ENCODE results near the gene UNG.
A peak's percentile ranks its signal among the peaks of the same experiment; 100 is the strongest.

Gene UNG

GRCh38 chr12:109097140-109097434, 310 bp upstream of the UNG start:
- H3K9ac ChIP-seq (ENCODE audit: low read length), result peak overlapping the region; percentile 77
- H3K27ac ChIP-seq (ENCODE audit: low read length), result no peak overlapping the region; the same call in 1 of the 2 replicates
- H3K36me3 ChIP-seq (replicated peaks; ENCODE audit: low read depth, low read length), result peaks cover 30% of the 10 kb centered on the region
- peaks cover 26% of the 10 kb centered on the region for H3K4me1 ChIP-seq (ENCODE audit: low read length)
- H3K9me3 ChIP-seq (ENCODE audit: insufficient read depth, low read length), result no peaks in the 10 kb centered on the region
- peaks cover 28% of the 10 kb centered on the region for H3K79me2 ChIP-seq (ENCODE audit: low read length)
- peak overlapping the region; percentile 93 for H3K4me3 ChIP-seq (ENCODE audit: low read length)
- H3K4me2 ChIP-seq (ENCODE audit: low read length), result peak overlapping the region; percentile 85
- no peaks in the 10 kb centered on the region for H4K20me1 ChIP-seq (ENCODE audit: insufficient read depth, low read length)
- H2AFZ ChIP-seq (ENCODE audit: low read depth, low read length), result peak overlapping the region; percentile 94
- TF ChIP-seq CTCF (IDR thresholded peaks at IDR 0.05; ENCODE audit: low read depth, low read length) (no peak), EZH2phosphoT487 (IDR thresholded peaks at IDR 0.05; ENCODE audit: low read depth) (no peak)
- no peaks in the 10 kb centered on the region for H3K27me3 ChIP-seq (ENCODE audit: low read depth, low read length)

- TF ChIP-seq EZH2phosphoT487 (IDR thresholded peaks at IDR 0.05; ENCODE audit: low read depth) (no peak), CTCF (IDR thresholded peaks at IDR 0.05; ENCODE audit: low read depth, low read length) (no peak)
- H3K27ac ChIP-seq (ENCODE audit: low read length), result no peak overlapping the region
- no peaks in the 10 kb centered on the region for H3K9me3 ChIP-seq (ENCODE audit: insufficient read depth, low read length)
- no peak overlapping the region for H2AFZ ChIP-seq (ENCODE audit: low read depth, low read length)
- peaks cover 20% of the 10 kb centered on the region for H3K4me1 ChIP-seq (ENCODE audit: low read length)
- peak overlapping the region; percentile 93 for H3K4me3 ChIP-seq (ENCODE audit: low read length)
- H3K79me2 ChIP-seq (ENCODE audit: low read length), result peaks cover 17% of the 10 kb centered on the region
- peaks cover 30% of the 10 kb centered on the region for H3K36me3 ChIP-seq (replicated peaks; ENCODE audit: low read depth, low read length)
- peak overlapping the region; percentile 65 for H3K9ac ChIP-seq (ENCODE audit: low read length)
- no peaks in the 10 kb centered on the region for H3K27me3 ChIP-seq (ENCODE audit: low read depth, low read length)
- peak overlapping the region; percentile 82 for H3K4me2 ChIP-seq (ENCODE audit: low read length)
- no peaks in the 10 kb centered on the region for H4K20me1 ChIP-seq (ENCODE audit: insufficient read depth, low read length)
Measured at GRCh38 chr12:109098183-109098604, 797 bp downstream of the UNG start.

- no peaks in the 10 kb centered on the region for H4K20me1 ChIP-seq (ENCODE audit: insufficient read depth, low read length)
- H2AFZ ChIP-seq (ENCODE audit: low read depth, low read length), result no peak overlapping the region
- no peaks in the 10 kb centered on the region for H3K27me3 ChIP-seq (ENCODE audit: low read depth, low read length)
- no peak for TF ChIP-seq EZH2phosphoT487 (IDR thresholded peaks at IDR 0.05; ENCODE audit: low read depth)
- TF ChIP-seq CTCF (IDR thresholded peaks at IDR 0.05; ENCODE audit: low read depth, low read length), result no peak
- H3K4me1 ChIP-seq (ENCODE audit: low read length), result peaks cover 18% of the 10 kb centered on the region
- peak overlapping the region; percentile 65 for H3K9ac ChIP-seq (ENCODE audit: low read length)
- peak overlapping the region; percentile 82 for H3K4me2 ChIP-seq (ENCODE audit: low read length)
- peaks cover 16% of the 10 kb centered on the region for H3K79me2 ChIP-seq (ENCODE audit: low read length)
- peaks cover 35% of the 10 kb centered on the region for H3K36me3 ChIP-seq (replicated peaks; ENCODE audit: low read depth, low read length)
- H3K9me3 ChIP-seq (ENCODE audit: insufficient read depth, low read length), result no peaks in the 10 kb centered on the region
- no peak overlapping the region for H3K27ac ChIP-seq (ENCODE audit: low read length)
- peak overlapping the region; percentile 93 for H3K4me3 ChIP-seq (ENCODE audit: low read length)
Measured at GRCh38 chr12:109098651-109099050, 1.3 kb downstream of the UNG start.

GRCh38 chr12:109099431-109100020, 2.1 kb downstream of the UNG start:
- H3K4me1 ChIP-seq (ENCODE audit: low read length), result peaks cover 16% of the 10 kb centered on the region
- H3K36me3 ChIP-seq (replicated peaks; ENCODE audit: low read depth, low read length), result peaks cover 39% of the 10 kb centered on the region
- H2AFZ ChIP-seq (ENCODE audit: low read depth, low read length), result no peak overlapping the region
- 0 out of 2 replicates have a peak overlapping the region, but pooled peaks have one; percentile 82 for H3K4me2 ChIP-seq (ENCODE audit: low read length)
- no peak overlapping the region for H3K9ac ChIP-seq (ENCODE audit: low read length)
- no peaks in the 10 kb centered on the region for H3K9me3 ChIP-seq (ENCODE audit: insufficient read depth, low read length)
- TF ChIP-seq CTCF (IDR thresholded peaks at IDR 0.05; ENCODE audit: low read depth, low read length) (no peak), EZH2phosphoT487 (IDR thresholded peaks at IDR 0.05; ENCODE audit: low read depth) (no peak)
- peaks cover 16% of the 10 kb centered on the region for H3K79me2 ChIP-seq (ENCODE audit: low read length)
- H3K4me3 ChIP-seq (ENCODE audit: low read length), result no peak overlapping the region
- H4K20me1 ChIP-seq (ENCODE audit: insufficient read depth, low read length), result no peaks in the 10 kb centered on the region
- H3K27me3 ChIP-seq (ENCODE audit: low read depth, low read length), result no peaks in the 10 kb centered on the region
- H3K27ac ChIP-seq (ENCODE audit: low read length), result no peak overlapping the region

All from OCI-LY3 (cell line).